Smooth muscle cell of the brain vasculature (primary cell): ENCODE data around the gene PRKD1.
"Not testable (repeated sequence)": the region's sequence is repeated elsewhere in the genome, so short reads cannot be mapped to it uniquely, and the experiment has no call there.

ENCODE experiments used
- DNase-seq: peaks from one replicate; pipeline ENCODE4 v3.0.0-alpha.2; 2012; ENCODE audit warnings: low read depth, low spot score

Gene PRKD1

GRCh38 chr14:29799464-29800095 is 128.1 kb downstream of the PRKD1 start:
- DNase-seq: no peak

GRCh38 chr14:29798811-29799210 is 128.8 kb downstream of the PRKD1 start:
- DNase-seq: no peak

GRCh38 chr14:29798108-29798663 is 129.5 kb downstream of the PRKD1 start:
- DNase-seq: no peak

- DNase-seq: no peak
Measured at GRCh38 chr14:29796853-29797252, 130.8 kb downstream of the PRKD1 start.

- no peak for DNase-seq
Measured at GRCh38 chr14:29789475-29789874, 138.2 kb downstream of the PRKD1 start.

GRCh38 chr14:29788093-29788492 is 139.6 kb downstream of the PRKD1 start:
- no peak for DNase-seq

DNA sequence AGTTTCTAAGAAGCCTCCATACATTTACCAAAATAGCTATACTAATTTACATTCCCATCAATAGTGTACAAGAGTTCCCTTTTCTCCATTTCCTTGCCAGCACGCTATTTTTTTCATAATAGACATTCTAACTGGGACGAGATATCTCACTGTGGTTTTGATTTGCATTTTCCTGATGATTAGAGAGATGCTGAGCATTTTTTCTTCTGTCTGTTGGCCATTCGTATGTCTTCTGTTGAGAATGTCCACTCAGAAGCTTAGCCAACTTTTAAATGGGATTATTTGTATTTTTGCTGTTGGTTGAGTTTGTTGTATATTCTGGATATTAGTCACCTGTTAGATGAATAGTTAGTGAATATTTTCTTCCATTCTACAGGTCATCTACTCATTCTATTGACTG is 144.1 kb downstream of the PRKD1 start:
- no peak for DNase-seq

GRCh38 chr14:29782041-29782440 is 145.6 kb downstream of the PRKD1 start:
- DNase-seq: no peak

DNA sequence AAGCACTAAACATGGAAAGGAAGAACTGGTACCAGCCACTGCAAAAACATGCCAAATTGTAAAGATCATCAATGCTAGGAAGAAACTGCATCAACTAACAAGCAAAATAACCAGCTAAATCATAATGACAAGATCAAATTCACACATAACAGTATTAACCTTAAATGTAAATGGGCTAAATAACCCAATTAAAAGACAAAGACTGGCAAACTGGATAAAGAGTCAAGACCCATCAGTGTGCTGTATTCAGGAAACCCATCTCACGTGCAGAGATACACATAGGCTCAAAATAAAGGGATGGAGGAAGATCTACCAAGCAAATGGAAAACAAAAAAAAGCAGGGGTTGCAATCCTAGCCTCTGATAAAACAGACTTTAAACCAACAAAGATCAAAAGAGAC is 150.5 kb downstream of the PRKD1 start:
- DNase-seq: not testable (repeated sequence)

DNA sequence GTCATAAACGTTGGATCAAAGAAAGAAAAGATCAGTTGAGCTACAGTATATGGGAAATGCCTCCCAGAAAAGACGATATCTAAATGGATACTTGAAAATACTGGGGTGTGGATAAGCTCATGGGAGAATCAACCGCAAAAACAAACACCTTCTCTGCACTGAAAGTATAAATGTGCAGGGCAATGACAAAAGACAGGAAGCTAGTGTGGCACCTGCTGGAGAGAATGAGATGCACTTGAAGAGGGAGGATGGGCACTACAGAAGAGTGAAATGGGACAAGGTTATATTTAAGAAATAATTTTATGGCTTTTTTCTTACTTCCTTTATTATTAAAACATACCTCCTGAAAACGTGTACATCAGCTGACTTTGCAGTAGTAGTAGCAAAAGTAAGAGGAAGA is 153.7 kb downstream of the PRKD1 start:
- DNase-seq: no peak

DNA sequence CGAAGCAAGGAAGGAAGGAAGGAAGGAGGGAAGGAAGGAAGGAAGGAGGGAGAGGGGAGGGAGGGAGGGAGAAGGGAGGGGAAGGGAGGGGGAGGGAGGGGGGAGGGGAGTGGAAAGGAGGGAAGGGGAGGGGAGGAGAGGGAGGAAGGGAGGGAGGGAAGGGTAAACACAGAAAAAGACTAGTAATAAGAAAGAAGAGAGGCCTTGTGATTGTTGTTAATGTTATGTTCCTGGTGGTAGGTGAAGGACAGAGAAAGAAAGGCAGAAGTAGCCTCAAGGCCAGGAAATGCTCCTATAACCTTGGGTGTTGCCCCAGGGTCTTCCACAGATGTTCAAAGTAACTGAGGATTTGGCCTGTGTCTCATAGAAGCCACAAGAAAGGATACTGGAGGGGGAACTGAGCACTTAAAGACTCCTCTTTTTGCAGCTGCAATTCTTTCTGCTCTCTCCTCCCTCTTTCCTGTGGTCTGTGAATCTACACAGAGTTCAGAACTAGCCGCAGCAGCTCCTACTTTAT is 164.2 kb downstream of the PRKD1 start:
- no peak for DNase-seq

DNA sequence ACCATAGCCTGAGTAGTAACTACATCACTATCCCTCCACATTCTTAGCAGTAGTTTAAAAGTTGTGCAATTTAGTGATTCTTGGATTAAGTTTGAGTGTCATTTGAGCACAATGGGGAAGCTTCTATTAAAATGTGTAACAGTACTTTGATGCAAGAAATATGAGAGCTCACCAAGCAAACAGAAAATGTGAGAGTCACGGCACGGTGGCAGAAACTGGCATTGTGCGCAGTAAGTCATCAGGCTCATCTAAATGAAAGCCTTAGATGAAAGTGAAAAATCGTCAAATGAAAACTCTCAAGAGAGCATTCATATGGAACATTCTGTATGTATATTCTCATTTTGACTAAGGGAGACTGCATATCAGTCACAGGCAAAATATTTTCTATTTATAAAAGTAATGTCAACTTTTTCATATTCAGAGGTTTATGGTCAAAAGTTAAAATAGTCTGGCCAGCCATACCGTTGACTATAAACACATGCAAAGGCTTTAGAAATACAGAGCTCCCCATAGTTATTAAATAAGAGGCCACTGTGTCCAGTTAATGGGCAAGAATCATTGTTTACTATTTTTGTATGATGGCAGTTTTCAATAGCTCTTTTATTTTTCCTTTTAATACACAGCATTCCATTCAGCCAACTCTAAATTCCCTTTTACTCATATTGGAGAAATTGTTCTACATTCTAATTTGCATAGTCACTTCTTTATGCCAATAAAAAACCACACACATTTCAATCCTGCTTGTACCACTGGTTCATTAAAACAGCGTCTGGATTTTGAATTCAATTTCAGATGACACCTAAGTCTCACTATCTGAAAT is 167.9 kb downstream of the PRKD1 start:
- DNase-seq: no peak

DNA sequence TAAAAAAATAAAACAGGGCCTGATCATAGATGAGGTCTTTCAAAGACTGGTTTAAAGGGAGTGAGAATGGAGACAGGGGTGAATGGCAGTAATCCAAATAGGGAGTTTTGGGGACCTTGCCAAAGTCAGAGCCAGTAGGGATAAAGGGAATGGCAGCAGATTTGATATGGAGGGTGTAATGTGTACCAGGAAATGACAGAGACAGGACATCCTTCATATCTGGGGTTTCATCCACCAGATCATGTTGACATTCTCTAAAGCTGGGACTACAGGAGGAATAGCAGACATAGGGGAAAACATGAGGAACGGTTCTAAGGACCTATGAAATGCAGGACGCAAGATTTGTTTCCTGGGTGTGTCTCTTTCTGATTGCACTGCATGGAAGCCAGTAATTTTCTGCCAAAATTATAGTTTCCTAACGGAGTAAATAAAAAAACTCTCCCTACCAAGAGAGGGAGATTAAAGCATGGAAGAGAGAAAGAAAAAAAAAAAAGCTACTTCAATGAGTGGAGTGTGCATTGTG is 169.9 kb downstream of the PRKD1 start:
- DNase-seq: no peak

GRCh38 chr14:29757188-29757680 is 170.4 kb downstream of the PRKD1 start:
- DNase-seq: no peak

- DNase-seq: no peak
Measured at GRCh38 chr14:29756019-29756385, 171.6 kb downstream of the PRKD1 start.

- DNase-seq: no peak
Measured at GRCh38 chr14:29755311-29756018, 172.2 kb downstream of the PRKD1 start.

DNA sequence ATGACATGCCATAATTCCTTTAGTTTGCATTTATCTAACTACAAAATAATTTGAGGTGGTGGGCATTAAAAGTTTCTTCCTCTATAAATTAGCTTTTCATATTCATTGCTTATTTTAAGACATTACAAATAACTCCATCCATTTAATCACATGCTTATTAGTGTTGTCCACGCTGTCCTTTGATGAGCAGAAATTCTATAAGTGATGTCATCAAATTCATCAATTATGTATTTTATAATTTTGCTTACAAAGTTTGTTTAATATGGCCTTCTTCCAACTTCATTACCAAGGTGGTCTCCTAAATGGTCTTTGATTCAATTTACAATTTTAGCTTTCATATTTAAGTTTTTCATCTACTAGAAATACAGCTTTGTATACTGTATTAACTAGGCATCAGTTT is 173.5 kb downstream of the PRKD1 start:
- DNase-seq: no peak

GRCh38 chr14:29752221-29752923 is 175.3 kb downstream of the PRKD1 start:
- no peak for DNase-seq

DNA sequence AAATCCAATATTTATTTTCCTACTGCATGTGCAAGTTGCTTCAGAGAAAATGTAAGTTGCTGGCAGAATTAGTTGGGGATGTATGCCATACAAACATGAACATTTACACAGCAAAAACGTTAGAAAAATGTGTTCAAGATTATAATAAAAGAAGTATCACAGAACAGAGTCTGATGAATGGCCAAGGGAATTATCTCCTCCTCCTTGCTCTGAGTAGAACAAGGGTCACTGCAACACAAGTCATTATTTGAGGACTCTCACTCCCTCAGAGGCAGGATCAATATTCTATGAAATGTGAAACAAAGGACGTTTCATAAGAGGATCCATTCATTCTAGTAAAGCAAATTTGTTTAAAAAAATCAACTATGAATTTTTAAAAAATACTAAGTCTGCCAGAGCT is 177.8 kb downstream of the PRKD1 start:
- DNase-seq: no peak

- DNase-seq: no peak
Measured at GRCh38 chr14:29749327-29749726, 178.3 kb downstream of the PRKD1 start.

- no peak for DNase-seq
Measured at GRCh38 chr14:29745863-29746262, 181.8 kb downstream of the PRKD1 start.
